Panc1 (cell line): ENCODE measurements around the gene ADGRL1.

Source experiments
- CTCF ChIP-seq: fragments of 450-650 bp; IDR thresholded peaks from 2 replicates; pipeline ENCODE4 v1.5.1; 2017; ENCODE audit warnings: mild to moderate bottlenecking
- POLR2AphosphoS5 ChIP-seq: IDR thresholded peaks from 2 replicates; pipeline ENCODE4 v1.6.1; 2012; ENCODE audit warnings: mild to moderate bottlenecking, low read depth, low read length, moderate library complexity
- REST ChIP-seq, 2 experiments: IDR thresholded peaks; 2 replicates each; pipeline ENCODE4 v1.6.1; 2011 to 2012; ENCODE audit warnings: low read depth in 2 of 2, control low read depth in 1 of 2, low read length in 1 of 2, mild to moderate bottlenecking in 1 of 2, moderate library complexity in 1 of 2; ENCODE audit not compliant: insufficient read depth in 1 of 2

GRCh38 chr19:14183741-14184350 lies 22.1 kb downstream of the ADGRL1 start:
- TF ChIP-seq REST (IDR thresholded peaks at IDR 0.05; ENCODE audit: insufficient read depth in 1 of 2, low read depth in 2 of 2, low read length in 1 of 2) (no peak), CTCF (no peak), POLR2AphosphoS5 (no peak)
